Activated CD8-positive, alpha-beta memory T cell treated with anti-CD3 and anti-CD28 coated beads for 4 hours (primary cell): Measurements from ENCODE around the gene IFNGR2.
"Not testable (repeated sequence)": the region's sequence is repeated elsewhere in the genome, so short reads cannot be mapped to it uniquely, and the experiment has no call there.

Source experiments
- DNase-seq, 2 donors: peaks; one replicate each; pipeline ENCODE4 v3.0.0-alpha.2; 2020; ENCODE audit warnings: low read depth in 2 of 2

Gene IFNGR2

GRCh38 chr21:33377221-33377920 is 25.8 kb upstream of the IFNGR2 start:
- DNase-seq, result no peak

GRCh38 chr21:33378081-33378480 is 25.1 kb upstream of the IFNGR2 start:
- no peak for DNase-seq

- not testable (repeated sequence) for DNase-seq
Observed at GRCh38 chr21:33379934-33380333, 23.3 kb upstream of the IFNGR2 start.

DNA sequence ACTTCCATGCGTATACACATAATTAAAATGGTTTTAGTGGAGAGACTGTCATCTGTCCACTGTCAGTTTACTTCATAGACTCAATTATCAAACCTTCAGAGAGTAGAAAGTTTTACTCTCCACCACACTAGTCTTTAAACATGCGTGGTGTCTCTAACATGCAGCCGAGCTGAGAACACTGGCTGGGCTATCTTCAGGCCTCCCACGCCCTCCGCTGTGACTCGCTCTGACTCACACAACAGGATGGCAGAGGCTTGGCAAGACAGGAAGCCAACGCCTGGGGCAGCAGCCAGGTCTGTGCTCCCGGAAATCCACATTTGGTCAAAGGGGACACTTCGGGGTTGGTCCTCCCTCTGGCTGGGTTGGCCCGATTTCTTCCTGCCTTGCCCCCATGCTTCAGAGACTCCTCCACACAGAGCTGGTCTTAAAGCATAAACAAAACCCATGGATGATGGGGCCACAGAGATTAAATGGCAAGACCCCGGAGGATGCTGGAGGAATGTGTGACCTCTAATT is 22.7 kb upstream of the IFNGR2 start:
- peak; percentile 72 to 90 for DNase-seq

- DNase-seq, result not testable (repeated sequence)
Observed at GRCh38 chr21:33381381-33381780, 21.8 kb upstream of the IFNGR2 start.

GRCh38 chr21:33383056-33383888 is 19.9 kb upstream of the IFNGR2 start:
- peak; percentile 44 to 62 for DNase-seq

DNA sequence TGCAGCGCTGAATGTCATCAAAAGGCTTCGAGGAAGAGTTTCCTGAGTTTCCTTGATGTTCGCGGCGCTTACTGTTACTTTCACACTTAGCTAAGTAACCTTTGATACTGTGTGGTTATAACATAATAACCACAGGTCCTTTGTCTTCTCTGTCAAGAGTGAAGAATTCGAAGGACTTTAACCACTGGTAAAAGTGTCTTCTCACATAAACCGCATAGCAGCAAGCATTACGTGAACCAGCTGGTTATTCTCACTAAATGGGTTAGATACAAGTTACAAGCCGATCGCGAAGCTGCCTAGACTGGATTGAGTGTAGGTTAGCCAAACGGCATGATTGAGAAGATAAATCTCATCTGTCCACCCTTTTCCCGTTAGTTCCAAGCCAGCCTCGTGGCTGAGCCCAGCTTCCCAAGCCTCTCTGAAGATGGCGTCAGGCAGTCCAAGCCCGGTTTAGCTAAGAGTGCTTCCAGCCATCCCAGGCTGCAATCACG is 18.3 kb upstream of the IFNGR2 start:
- no peak for DNase-seq

DNA sequence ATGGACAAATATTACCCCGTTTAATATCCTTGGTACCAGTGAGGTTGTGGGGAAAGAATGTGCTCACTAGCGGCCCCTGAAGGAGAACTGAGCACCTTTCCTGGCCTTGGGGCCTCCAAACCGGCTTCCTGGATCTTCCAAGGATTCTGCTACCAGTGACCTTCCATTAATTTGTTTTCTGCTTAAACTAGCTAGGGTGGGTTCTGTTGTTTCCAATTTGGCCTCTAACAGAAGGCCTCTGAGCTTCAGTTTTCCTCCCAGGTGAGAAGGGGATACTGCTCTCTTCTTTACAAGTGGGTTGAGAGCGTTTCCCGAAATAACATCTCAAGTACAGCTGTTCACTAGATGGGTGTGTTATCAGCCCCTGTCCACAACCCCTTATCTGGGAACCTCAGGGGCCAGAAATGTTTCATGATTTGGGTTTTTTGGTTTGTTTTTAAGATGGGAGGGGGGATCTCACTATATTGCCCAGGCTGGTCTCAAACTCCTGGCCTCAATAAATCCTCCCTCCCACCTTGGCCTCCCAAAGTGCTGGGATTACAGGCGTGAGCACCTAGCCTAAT is 16.9 kb upstream of the IFNGR2 start:
- DNase-seq, result no peak

DNA sequence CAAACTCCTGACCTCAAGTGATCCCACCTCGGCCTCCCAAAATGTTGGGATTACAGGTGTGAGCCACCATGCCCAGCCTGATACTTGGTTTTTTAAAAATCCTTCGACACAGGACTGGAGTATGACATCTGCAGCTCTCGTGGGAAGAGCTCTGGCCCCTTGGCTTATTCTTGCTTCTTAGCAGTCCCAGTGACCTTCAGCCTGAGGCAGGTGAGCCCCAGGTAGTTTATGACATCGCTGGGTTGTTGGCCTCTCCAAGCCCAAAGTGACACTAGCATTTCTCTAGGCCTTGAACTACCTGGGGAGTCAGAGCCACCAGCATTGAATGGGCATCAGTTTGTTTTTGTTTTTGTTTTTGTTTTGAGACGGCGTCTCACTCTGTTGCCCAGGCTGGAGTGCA is 15.9 kb upstream of the IFNGR2 start:
- no peak for DNase-seq

- DNase-seq, result no peak
Observed at GRCh38 chr21:33388188-33388587, 15.0 kb upstream of the IFNGR2 start.

DNA sequence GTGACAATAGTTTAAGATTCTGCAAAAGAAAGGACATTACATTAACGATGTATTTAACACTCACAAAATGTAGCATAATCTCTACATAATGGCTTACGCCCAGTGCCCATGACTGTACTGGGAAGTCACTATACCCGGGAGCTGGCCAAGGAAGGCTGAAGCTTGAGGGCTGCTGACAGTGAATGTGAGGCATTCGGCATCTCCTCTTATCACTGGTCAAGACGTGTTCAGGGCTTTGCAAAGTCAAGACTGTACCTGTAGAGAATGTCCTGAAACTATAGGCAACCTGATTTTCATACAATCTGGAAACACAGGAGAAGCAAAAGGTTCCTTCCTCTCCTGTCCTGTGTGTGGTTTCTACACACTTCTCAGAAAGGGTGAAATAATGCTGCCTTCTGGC is 12.7 kb upstream of the IFNGR2 start:
- DNase-seq, result no peak

GRCh38 chr21:33391656-33392055 is 11.6 kb upstream of the IFNGR2 start:
- DNase-seq, result no peak

- DNase-seq, result no peak
Observed at GRCh38 chr21:33392284-33392985, 10.8 kb upstream of the IFNGR2 start.

- DNase-seq, result no peak
Observed at GRCh38 chr21:33393348-33393747, 9.9 kb upstream of the IFNGR2 start.

- DNase-seq, result no peak
Observed at GRCh38 chr21:33394260-33394659, 9.0 kb upstream of the IFNGR2 start.

GRCh38 chr21:33395891-33396331 is 7.3 kb upstream of the IFNGR2 start:
- DNase-seq, result no peak

- no peak for DNase-seq
Observed at GRCh38 chr21:33396436-33396835, 6.8 kb upstream of the IFNGR2 start.

DNA sequence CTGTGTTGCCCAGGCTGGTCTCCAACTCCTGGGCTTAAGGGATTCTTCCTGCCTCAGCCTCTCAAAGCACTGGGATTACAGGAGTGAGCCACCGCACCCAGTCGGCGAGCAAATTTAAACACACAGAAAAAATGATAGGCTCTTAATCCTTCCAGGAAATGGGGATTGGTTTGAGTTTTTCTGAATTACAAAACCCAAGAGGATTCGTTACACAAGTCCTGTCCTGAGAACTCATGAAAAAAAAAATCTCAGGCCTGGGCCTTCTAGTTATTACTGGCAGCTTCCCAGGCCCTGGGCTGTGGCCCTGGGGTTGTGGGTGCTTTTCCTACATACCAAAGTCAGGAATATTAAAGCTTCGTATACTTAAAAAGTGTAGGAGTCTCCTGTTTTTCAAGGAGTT is 6.3 kb upstream of the IFNGR2 start:
- no peak for DNase-seq

DNA sequence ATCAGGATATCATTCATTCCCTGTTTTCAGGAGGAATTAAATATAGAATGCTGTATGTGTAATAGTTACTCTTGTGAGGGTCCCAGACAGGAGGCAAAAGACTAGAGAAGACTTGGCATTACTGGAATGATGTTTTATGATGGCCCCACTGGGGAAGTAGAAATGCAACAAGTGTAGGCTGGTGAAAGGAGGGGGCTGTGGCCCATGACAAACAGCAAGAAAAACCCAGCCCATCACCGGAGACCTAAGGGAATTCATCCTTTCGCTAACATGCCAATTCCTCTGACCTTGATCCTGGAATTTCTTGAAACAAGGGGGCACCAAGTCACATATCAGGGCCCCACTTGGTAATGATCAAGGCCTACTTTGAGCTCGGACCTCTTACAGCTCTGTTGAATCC is 5.5 kb upstream of the IFNGR2 start:
- DNase-seq, result no peak

GRCh38 chr21:33398361-33398760 is 4.9 kb upstream of the IFNGR2 start:
- DNase-seq, result no peak

GRCh38 chr21:33401630-33401992 is 1.6 kb upstream of the IFNGR2 start:
- no peak for DNase-seq
